Measurements from ENCODE around the gene IL11. TPM values are rescaled to one million over a fixed set of nuclear protein-coding genes. Genes with fewer than 3 reads are reported as not detected.

IL11 gene
- total RNA-seq, 1 donor from 2014 or later, result 3.1 TPM

DNA sequence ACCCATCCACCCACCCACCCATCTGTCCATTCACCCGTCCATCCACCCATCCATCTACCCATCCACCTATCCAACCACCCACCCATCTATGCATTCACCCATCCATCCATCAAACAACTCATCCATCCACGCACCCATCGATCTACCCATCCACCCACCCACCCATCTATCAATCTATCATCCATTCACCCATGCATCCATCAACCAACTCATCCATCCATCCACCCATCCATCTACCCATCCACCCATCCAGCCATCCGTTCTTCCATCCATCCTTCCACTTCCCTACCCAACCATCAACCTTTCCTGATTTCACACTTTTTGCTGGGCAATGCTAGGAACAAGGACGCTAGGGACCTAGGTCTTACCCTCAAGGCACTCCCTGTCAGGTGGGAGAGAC lies 11.8 kb upstream of the IL11 start:
- DNase-seq (ENCODE audit: low spot score), result no peak
- TF ChIP-seq, protein P1, sequence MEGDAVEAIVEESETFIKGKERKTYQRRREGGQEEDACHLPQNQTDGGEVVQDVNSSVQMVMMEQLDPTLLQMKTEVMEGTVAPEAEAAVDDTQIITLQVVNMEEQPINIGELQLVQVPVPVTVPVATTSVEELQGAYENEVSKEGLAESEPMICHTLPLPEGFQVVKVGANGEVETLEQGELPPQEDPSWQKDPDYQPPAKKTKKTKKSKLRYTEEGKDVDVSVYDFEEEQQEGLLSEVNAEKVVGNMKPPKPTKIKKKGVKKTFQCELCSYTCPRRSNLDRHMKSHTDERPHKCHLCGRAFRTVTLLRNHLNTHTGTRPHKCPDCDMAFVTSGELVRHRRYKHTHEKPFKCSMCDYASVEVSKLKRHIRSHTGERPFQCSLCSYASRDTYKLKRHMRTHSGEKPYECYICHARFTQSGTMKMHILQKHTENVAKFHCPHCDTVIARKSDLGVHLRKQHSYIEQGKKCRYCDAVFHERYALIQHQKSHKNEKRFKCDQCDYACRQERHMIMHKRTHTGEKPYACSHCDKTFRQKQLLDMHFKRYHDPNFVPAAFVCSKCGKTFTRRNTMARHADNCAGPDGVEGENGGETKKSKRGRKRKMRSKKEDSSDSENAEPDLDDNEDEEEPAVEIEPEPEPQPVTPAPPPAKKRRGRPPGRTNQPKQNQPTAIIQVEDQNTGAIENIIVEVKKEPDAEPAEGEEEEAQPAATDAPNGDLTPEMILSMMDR (IDR thresholded peaks at IDR 0.05), result no peak
- Mint-ChIP-seq H3K27me3 (ENCODE audit: low read depth) (no peaks in the 10 kb centered on the region), H3K27ac (ENCODE audit: unreplicated experiment) (no peak overlapping the region), H3K36me3 (ENCODE audit: low read depth) (peaks cover 7% of the 10 kb centered on the region), H3K4me3 (ENCODE audit: unreplicated experiment) (no peak overlapping the region), H3K4me1 (ENCODE audit: low read depth) (peaks cover 21% of the 10 kb centered on the region), H3K9me3 (ENCODE audit: low read depth) (no peaks in the 10 kb centered on the region)

DNA sequence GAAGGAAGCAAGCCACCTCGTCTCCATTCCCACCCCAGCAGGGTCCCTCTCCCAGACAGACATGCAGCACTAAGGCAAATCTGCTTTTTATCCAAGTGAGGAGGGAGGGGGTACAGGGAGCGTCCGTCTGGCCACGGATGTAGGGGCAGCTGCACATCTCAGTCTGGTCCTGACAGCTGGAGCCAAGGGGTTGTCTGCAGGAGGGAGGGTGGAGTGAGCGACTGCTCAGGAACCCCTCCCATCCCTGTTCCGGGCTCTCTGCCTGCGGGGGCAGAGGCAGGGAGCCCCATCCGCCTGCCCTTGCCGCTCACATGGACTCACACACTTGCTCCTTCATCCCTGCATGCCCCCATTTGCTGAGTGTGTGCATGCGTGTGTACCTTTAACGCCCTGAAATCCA lies 8.9 kb upstream of the IL11 start:
- Mint-ChIP-seq H3K36me3 (ENCODE audit: low read depth) (no peaks in the 10 kb centered on the region), H3K4me3 (ENCODE audit: unreplicated experiment) (no peak overlapping the region), H3K4me1 (ENCODE audit: low read depth) (peaks cover 3% of the 10 kb centered on the region), H3K9me3 (ENCODE audit: low read depth) (no peaks in the 10 kb centered on the region), H3K27ac (ENCODE audit: unreplicated experiment) (no peak overlapping the region), H3K27me3 (ENCODE audit: low read depth) (no peaks in the 10 kb centered on the region)
- TF ChIP-seq, protein P1 (IDR thresholded peaks at IDR 0.05), result no peak
- no peak for DNase-seq (ENCODE audit: low spot score)

DNA sequence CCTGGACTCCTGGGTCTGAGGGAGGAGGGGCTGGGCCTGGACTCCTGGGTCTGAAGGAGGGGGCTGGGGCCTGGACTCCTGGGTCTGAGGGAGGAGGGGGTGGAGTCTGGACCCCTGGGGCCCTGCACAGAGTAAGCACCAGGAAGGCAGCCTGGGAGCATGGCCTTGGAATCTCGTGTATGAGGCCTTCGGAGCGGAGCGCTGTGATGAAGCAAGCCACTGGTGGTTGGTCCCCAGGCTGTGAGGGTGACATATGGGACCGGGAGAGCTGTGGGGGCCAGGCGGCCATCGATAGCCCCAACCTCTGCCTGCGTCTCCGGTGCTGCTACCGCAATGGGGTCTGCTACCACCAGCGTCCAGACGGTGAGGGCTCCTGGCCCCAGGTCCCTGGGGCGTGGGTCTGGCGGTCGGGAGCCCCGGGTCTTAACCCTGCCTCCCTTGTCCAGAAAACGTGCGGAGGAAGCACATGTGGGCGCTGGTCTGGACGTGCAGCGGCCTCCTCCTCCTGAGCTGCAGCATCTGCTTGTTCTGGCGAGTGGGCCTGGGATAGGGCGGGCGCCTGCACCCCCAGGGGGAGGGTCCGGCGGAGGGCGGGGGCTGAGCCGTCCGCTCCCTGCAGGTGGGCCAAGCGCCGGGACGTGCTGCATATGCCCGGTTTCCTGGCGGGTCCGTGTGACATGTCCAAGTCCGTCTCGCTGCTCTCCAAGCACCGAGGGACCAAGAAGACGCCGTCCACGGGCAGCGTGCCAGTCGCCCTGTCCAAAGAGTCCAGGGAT lies 7.3 kb upstream of the IL11 start:
- Mint-ChIP-seq H3K36me3 (ENCODE audit: low read depth) (no peaks in the 10 kb centered on the region), H3K4me3 (ENCODE audit: unreplicated experiment) (no peak overlapping the region), H3K9me3 (ENCODE audit: low read depth) (no peaks in the 10 kb centered on the region), H3K27me3 (ENCODE audit: low read depth) (no peaks in the 10 kb centered on the region), H3K27ac (ENCODE audit: unreplicated experiment) (no peak overlapping the region), H3K4me1 (ENCODE audit: low read depth) (peaks cover 7% of the 10 kb centered on the region)
- TF ChIP-seq, protein P1 (IDR thresholded peaks at IDR 0.05), result no peak
- DNase-seq (ENCODE audit: low spot score), result no peak

DNA sequence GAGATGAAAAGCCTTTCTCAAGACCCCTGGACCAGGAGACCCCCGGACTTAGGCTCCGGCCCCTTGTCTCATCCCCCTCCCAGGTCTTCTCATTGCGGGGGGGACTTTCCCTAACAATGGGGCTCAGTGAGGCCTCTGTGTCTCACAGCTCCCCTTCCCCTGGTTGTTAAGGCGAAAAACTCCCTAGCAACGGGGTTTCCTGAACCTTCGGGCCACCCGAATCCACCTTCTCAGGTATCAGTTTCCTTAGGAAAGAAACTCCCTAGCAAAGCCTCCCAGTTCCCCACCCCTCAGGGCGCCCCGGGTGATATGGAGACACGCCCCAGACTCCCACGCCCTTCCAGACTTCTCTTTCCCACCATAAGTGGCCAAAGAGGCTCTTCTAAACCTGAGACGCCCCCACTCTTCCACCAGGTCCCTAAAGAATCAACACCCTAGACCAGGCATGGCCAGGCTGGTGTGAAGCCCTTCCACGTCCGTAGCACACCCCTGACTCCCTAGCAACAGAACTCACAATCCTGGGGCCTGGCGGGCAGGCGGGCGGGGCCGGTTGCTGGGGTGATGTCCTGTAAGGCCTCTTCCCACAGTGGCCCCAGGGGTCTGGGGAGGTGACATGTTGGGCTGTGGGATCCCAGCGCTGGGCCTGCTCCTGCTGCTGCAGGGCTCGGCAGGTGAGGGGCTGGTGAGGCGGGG lies 6.1 kb upstream of the IL11 start, which contains the start of gene TMEM190:
Gene TMEM190 (plus strand): TSS at position 586 of the 693 bp plus-strand sequence. CDS start 28 bp downstream, at position 614.
- Mint-ChIP-seq H3K27me3 (ENCODE audit: low read depth) (no peaks in the 10 kb centered on the region), H3K36me3 (ENCODE audit: low read depth) (no peaks in the 10 kb centered on the region), H3K4me1 (ENCODE audit: low read depth) (peaks cover 11% of the 10 kb centered on the region), H3K9me3 (ENCODE audit: low read depth) (no peaks in the 10 kb centered on the region), H3K4me3 (ENCODE audit: unreplicated experiment) (no peak within 1 kb of the TSS), H3K27ac (ENCODE audit: unreplicated experiment) (no peak within 1 kb of the TSS)
- TF ChIP-seq, protein P1 (IDR thresholded peaks at IDR 0.05), result no peak
- peak; percentile 85 for DNase-seq (ENCODE audit: low spot score)

DNA sequence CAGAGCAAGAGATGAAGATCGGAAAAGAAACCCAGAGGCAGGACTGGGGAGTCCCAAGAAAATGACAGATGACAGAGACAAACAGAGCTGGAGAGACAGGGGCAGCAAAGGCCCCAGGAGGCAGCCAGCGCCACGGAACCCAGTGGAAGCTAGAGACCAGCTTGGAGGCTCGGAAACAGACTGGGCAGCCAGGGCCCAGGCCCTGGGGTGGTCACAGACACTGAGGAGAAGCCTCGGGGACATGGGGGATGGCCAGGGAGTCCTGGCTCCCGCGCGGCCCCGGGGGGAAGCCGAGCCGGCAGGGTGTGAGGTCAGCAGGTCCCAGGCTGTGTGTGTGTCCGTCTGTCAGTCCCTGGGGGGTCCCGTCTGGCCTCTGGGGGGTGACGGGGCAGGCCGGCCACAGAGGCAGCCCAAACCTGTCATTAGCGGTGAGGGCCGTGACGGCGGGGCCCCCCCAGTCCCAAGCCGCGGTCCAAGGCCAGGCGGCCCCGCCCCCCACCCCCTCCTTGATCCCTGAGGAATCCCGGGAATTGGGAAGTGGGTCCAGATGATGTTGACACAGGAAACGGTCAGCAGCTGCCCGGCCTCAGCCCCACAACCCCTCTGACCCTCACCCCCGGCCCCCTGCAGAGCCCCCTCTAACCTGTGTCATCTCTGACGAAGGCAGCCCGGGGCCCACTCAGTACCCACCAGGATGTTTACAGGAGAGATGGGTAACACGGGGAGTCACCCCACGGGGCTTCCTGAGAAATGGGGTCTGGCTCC lies 3.9 kb upstream of the IL11 start:
- no peaks in the 10 kb centered on the region for H3K36me3 Mint-ChIP-seq (ENCODE audit: low read depth)
- no peak for DNase-seq (ENCODE audit: low spot score)
- no peaks in the 10 kb centered on the region for H3K27me3 Mint-ChIP-seq (ENCODE audit: low read depth)
- H3K4me1 Mint-ChIP-seq (ENCODE audit: low read depth), result peaks cover 22% of the 10 kb centered on the region
- no peaks in the 10 kb centered on the region for H3K9me3 Mint-ChIP-seq (ENCODE audit: low read depth)
- peak overlapping the region; percentile 24 for H3K27ac Mint-ChIP-seq (ENCODE audit: unreplicated experiment)
- no peak overlapping the region for H3K4me3 Mint-ChIP-seq (ENCODE audit: unreplicated experiment)
- TF ChIP-seq, protein P1 (IDR thresholded peaks at IDR 0.05), result no peak
